Cardiac septum (tissue), 1 donor: ENCODE measurements around the gene ECEL1. TPM values are rescaled to one million over a fixed set of nuclear protein-coding genes. Genes with fewer than 3 reads are reported as not detected.

ENCODE experiments used
- DNase-seq: peaks from one replicate; pipeline ENCODE4 v3.0.0-alpha.2; 2020; ENCODE audit warnings: low spot score
- intact Hi-C: fragments of 100-400 bp; cut with DNase I; formaldehyde crosslinking; loops from one replicate; pipeline ENCODE4 v1.14.0; 2022
- total RNA-seq: library from RNA; stranded (reverse); fragmentation: NEBNext Ultra II Directional; extraction: Animal tissue kit (Norgen Biotek cat#: 25700); gene quantifications from one replicate; pipeline ENCODE4 v1.2.1, GENCODE V29; 2021
- donor health status: DM: no; HTN: no; CAD: no.

The ECEL1 gene
- total RNA-seq, 1 donor from 2014 or later: 0.27 TPM

DNA sequence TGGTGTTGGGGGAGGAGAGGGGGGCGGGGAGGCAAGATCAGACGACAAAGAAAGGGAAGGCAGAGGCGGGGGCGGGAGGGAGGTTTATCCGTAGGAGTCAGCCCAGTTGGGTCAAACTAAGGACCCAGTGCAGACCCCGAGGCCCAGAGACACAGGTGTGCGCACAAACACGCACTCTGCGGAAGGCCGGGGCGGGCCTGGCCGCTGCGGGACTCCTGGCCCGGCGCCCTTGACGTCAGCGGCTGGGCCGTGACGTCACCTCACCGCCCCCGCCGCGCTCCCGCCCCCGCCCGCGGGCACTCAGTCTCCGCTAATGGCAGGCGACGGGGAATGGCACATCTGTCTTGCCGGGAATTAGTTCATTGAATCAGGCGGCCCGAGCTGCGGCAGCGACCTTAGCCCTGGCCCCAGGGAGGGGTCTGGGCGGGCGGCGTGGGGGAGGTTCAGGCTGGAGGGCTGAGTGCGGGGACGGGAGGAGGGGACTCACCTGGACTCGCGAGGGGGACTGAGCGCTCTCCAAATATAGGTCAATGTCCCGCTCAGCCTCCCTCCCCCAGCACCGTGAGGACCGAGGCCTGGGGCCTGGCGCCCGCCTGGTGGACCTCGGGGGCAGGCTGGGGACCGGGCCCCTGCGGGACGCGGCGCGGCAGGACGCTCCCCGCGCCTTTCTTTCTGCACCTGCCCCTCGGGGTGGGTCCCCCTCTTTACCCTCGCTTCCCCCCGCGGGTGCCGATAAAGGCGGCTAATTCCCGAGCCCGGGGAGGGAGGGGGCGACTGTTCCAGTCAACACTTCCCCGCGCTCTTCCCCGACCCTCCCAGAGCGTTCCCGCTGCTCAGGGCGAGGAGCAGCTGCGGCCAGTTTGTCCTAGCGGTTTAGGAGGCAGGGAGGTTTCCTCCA is 15.5 kb upstream of the ECEL1 start:
- intact Hi-C loops: no loop called here
- DNase-seq: no peak

- intact Hi-C loops: no loop called here
- no peak for DNase-seq
Observed at GRCh38 chr2:232502511-232502910, 14.9 kb upstream of the ECEL1 start.

GRCh38 chr2:232501794-232502390 is 14.3 kb upstream of the ECEL1 start:
- intact Hi-C loops: no loop called here
- DNase-seq: no peak

DNA sequence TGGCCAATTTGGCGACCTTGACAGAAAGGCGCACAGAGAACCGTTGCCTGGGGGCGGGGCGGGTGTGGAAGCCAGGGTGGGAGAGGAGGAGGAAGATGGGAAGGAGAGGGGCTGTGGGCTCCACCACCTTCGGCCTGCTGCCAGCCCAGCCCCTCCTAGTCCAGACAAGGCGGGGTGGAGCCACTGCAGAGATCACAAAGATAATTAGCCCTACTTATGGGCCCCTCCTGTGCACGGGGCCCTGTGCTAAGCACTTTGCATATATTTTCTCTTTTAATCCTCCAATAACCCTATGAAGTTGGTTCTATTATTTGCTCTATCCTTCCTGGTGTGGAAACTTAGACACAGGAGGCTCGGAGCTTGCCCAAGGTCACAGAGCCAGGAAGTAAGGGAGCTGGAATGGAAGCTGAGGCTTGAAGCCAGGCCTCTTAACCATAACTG is 13.7 kb upstream of the ECEL1 start:
- intact Hi-C loops: no loop called here
- no peak for DNase-seq

DNA sequence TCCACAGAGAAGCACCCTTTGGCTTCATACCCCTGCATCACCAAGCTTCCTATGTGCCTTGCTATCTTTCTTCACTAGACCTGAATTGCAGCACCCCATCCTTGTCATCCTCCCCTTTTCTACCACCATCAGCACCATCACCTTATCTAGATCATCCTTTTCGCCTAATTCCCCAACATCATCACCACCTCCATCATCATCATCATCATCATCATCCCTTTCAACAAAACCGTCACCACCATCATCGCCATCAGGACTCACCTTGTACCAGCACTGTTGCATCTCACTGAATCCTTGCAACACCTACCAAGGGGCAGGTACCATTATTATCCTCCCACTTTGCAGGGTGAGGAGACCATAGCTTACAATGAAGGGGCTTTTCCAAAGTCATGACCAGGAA is 10.8 kb upstream of the ECEL1 start:
- intact Hi-C loops: no loop called here
- no peak for DNase-seq

DNA sequence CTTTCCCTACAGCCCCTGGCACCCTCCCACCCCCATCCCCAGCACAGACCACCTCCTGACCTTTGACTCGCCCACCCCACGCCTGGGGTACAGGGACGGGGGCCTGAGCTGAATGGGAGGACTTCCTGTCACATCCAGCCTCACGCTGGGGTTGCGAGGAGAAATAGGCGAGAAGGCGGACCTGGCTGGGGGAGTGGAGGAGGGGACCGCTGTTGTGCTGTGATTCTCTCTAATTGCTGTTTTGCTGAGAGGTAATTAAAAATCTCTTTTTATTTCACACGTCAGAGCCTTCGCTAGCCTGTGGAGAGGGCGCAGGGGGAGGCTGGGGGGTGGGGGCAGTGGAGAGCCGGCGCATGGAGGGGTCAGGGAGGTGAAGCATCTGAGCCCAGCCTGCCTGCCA is 9.7 kb upstream of the ECEL1 start:
- intact Hi-C loops: no loop called here
- no peak for DNase-seq

DNA sequence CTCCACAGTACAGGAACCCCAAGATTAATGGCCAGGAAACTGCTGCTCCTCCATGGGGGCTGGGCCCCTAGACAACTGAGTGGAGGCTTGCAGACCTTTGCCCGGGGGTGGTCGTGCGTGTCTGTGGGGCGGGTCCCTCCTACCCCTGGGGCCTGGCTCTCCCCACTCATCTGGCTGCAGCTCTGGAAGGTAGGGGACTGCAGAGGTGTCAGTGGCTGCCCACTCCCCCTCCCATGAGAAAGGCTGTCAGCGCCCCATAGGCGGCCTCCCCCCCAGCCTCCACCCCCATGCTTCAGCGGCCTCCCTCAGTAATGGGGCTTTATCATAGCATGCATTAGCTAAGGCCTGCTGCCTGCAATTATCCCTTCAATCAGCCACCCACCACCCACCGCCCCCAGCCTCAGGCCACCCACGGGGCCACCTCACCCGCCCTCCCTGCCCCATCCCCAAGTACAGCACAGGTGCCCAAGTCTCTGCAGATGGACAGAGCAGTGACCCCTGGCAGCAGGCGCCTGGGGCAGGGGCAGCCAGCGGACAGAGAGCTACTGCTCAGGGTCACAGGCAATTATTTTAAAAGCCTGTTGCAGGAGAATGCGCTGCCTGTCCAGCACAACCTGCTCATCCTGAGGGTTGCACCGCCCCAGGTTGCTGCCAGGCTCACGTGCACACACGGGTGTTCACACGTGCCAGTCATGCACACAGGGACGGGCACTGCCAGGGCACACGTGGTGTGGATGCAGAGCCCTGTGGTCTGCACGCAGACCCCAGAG is 9.1 kb upstream of the ECEL1 start:
- DNase-seq: no peak
- intact Hi-C loops: no loop called here

- no peak for DNase-seq
- intact Hi-C loops: no loop called here
Observed at GRCh38 chr2:232495292-232495691, 7.7 kb upstream of the ECEL1 start.

- intact Hi-C loops: loop anchor here (5.0 kb wide), 1 partner anchor 982 kb away; no protein-coding TSS in a partner anchor
- no peak for DNase-seq
Observed at GRCh38 chr2:232494542-232494941, 6.9 kb upstream of the ECEL1 start.

DNA sequence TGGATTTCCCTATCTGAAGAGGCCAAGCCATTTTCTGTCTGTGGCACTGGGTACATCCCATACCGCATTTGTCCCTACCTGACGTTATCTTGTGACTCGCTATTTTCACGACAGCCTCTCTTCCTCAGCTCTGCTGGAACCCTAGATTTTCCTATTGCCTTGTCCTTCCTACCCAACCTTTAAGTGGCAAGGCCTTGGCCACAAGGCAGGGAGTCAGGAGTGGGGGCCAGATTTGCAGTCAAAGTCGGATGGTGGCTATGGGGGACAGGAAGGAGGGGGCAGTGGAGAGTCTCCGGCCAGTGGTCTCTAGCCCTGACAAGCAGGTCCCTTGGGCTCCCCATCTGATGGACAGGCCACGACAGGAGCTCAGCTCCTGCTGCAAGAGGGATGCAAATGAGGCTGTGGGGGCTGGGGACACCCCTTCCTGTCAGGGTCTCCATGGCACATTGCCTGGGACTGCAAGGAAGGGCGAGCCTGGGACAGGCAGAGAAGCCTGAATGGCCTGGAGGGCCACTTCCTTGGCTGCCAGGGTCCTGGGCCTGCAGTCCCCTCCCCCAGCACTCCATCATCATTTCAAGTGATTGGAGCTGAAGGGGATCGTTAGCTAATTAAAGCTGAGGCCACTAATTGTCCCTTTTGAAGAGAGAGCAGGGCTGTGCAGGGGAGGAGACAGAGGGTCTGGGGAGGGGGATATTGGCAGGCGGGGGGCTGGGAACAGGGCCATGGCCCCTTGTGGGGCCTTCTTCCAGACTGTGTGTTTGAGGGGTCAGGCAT is 6.3 kb upstream of the ECEL1 start:
- no peak for DNase-seq
- intact Hi-C loops: loop anchor here (5.0 kb wide), 1 partner anchor 982 kb away; no protein-coding TSS in a partner anchor

GRCh38 chr2:232492963-232493700 is 5.5 kb upstream of the ECEL1 start:
- no peak for DNase-seq
- intact Hi-C loops: loop anchor here (5.0 kb wide), 1 partner anchor 981 kb away; no protein-coding TSS in a partner anchor

- DNase-seq: no peak
- intact Hi-C loops: loop anchor here (5.0 kb wide), 1 partner anchor 980 kb away; no protein-coding TSS in a partner anchor
Observed at GRCh38 chr2:232492236-232492848, 4.7 kb upstream of the ECEL1 start.

GRCh38 chr2:232491139-232491780 is 3.6 kb upstream of the ECEL1 start:
- intact Hi-C loops: loop anchor here (5.0 kb wide), 1 partner anchor 979 kb away; no protein-coding TSS in a partner anchor
- no peak for DNase-seq

DNA sequence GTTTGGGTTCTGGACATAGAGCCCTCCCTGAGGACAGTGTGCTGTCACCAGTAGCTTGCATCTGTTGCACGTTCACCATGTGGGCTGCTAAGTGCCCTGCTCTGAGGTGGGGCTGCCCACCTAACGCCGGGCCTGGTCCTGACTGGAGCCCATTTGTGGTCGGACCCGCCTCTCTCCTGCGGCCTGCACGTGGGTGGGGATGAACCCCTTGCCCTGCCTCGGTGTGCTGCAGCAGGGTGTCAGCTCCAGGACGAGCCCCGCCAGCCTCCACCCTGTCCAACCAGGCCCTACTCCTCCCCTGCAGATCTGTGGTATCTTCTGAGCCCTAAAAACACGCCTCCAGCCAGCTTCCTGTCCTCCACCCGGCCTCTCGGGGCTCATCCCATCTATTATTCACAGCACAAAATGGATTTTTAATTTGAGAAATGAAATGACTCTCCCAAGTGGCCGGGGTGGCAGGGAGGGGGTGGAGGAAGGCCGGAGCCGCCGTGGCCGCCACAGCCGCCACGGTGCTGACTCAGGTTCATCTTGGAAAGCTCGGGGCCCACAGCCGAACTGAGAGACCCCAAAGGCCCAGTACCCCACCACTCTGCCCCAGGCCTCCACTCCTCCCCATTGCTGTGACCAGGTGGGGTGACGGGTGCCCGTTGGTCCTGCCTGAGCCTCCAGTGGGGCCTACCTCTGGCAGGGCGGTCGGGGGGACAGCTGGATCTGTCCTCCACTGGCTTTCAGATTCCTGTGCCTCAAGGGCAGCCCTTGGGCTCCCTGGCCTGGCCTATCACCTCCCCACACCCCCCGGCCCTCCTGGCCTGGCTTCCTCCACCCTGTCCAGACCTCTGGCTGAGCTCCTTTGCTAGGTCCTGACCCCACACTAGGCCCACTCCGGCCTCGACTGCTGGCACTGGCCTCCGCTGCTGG is 2.8 kb upstream of the ECEL1 start:
- DNase-seq: no peak
- intact Hi-C loops: loop anchor here (5.0 kb wide), 1 partner anchor 978 kb away; no protein-coding TSS in a partner anchor

DNA sequence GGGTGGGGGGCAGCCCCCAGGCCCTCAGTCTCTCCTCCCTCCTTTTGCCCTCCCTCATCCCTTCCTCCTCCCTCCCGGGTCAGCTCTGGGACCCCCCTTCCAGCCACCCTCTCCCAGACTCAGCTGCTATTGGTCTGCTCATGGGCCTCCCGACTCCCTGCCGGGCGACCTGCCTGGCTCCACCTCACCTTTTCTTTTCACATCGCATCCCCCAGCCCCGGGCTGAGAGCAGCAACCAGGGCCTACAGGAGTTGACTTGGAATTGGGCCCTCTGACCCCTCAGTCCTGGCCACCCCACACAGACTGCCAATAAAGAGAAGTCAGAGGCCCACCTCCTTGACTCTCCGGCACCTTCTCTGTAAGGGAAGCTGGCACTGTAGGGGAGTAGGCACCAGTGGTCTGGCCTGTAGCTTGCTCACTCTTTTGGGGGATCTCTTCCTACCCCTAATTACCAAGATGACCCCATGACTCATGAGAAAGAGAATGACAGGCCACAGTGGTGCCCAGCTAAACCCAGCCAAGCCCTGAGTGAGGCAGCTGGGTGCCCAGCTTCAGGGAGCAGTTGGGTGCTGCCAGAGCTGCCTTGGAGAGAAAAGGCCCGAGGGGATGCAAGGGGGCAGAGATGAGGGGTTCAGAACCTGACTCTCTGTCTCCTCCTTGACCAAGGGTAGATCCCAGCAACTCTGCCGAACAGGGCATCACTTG is 2.0 kb upstream of the ECEL1 start:
- intact Hi-C loops: loop anchor here (5.0 kb wide), 1 partner anchor 977 kb away; no protein-coding TSS in a partner anchor
- no peak for DNase-seq

GRCh38 chr2:232488721-232489300 is 1.2 kb upstream of the ECEL1 start:
- DNase-seq: no peak
- intact Hi-C loops: no loop called here
